Effector memory CD4-positive, alpha-beta T cell (primary cell): ENCODE measurements around the gene MCF2.

Experiments used
- DNase-seq, 3 donors: peaks; one replicate each; pipeline ENCODE4 v3.0.0-alpha.2; 2020
- H3K27ac ChIP-seq: 2 replicates; pipeline ENCODE4 v1.7.0; 2013; ENCODE audit warnings: mild to moderate bottlenecking, low read length, moderate library complexity; ENCODE audit not compliant: insufficient read depth, poor library complexity, severe bottlenecking
- H3K27me3 ChIP-seq: replicated peaks from 2 replicates; pipeline ENCODE4 v1.7.0; 2013; ENCODE audit warnings: mild to moderate bottlenecking, low read length; ENCODE audit not compliant: insufficient read depth, control insufficient read depth, poor library complexity, severe bottlenecking
- H3K36me3 ChIP-seq: 2 replicates; pipeline ENCODE4 v1.7.0; 2013; ENCODE audit warnings: mild to moderate bottlenecking, low read length, moderate library complexity; ENCODE audit not compliant: control insufficient read depth, insufficient read depth
- H3K4me1 ChIP-seq: 2 replicates; pipeline ENCODE4 v1.7.0; 2013; ENCODE audit warnings: low read length, mild to moderate bottlenecking; ENCODE audit not compliant: control insufficient read depth, insufficient read depth, poor library complexity, severe bottlenecking
- H3K4me3 ChIP-seq: 2 replicates; pipeline ENCODE4 v1.7.0; 2013; ENCODE audit warnings: low read length, low read depth, mild to moderate bottlenecking; ENCODE audit not compliant: insufficient read depth, poor library complexity, severe bottlenecking
- H3K9me3 ChIP-seq: 2 replicates; pipeline ENCODE4 v1.7.0; 2013; ENCODE audit warnings: mild to moderate bottlenecking, low read length, moderate library complexity; ENCODE audit not compliant: control insufficient read depth
- total RNA-seq, 3 donors: gene quantifications; one replicate each; lab custom pipeline; 2026; lab: John Stamatoyannopoulos, UW

MCF2 gene
- total RNA-seq = 0.86 to 2.5 (median 1.6) reads per million in 3 donors

DNA sequence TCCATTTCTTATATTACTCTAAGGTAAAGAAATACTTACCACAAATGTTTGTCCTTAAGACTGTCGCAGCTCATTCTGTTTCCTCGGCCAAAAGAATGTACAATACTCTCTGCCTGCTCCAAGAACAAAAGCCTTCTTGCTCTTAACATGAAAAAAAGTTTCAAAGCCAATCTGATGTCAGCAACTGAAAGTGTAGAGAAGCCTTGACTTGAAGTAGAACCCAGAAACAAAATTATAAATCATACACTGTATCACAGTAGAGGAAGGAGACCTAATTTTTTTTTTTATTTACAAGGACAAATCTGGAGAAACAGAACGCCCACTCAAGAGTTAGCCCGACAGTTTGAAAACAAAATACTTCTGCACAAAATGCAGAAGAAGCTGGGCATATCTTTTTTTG, at the start of gene MCF2:
Gene MCF2, minus strand, starts transcription at position 101 of the 400 bp plus-strand sequence. CDS start 56,423 bp downstream, outside the sequence.
- no peak for DNase-seq
- no peaks in the 10 kb centered on the region for H3K36me3 ChIP-seq
- no peak within 1 kb of the TSS for H3K4me3 ChIP-seq

DNA sequence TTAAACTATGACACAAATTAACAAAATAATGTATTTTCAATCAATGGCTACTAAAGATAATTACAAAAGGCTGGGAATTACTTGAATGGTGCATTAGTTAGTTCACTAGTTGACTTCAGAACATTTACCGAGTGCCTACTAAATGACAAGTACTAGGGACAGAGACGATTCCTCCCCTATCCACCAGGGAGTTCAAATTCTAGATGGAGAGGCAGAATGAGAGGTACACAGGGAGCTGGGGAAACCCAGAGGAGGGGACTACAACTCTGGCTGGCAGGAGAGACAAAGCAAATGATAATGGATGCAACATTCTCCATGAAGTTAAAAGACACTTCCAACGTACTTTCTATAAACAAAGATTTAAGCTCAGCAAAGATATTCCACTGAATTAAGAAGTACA, 43.1 kb upstream of the MCF2 start:
- H3K27ac ChIP-seq = no peak overlapping the region
- H3K36me3 ChIP-seq = peaks cover 11% of the 10 kb centered on the region
- no peak for DNase-seq
- H3K4me3 ChIP-seq = no peak overlapping the region
- H3K27me3 ChIP-seq = no peaks in the 10 kb centered on the region
- H3K9me3 ChIP-seq = no peaks in the 10 kb centered on the region
- no peaks in the 10 kb centered on the region for H3K4me1 ChIP-seq

More for the DNA sequence above, at the start of gene MCF2:
- Histone ChIP-seq H3K27ac (no peak within 1 kb of the TSS), H3K27me3 (no peaks in the 10 kb centered on the region), H3K4me1 (no peaks in the 10 kb centered on the region), H3K9me3 (no peaks in the 10 kb centered on the region)

DNA sequence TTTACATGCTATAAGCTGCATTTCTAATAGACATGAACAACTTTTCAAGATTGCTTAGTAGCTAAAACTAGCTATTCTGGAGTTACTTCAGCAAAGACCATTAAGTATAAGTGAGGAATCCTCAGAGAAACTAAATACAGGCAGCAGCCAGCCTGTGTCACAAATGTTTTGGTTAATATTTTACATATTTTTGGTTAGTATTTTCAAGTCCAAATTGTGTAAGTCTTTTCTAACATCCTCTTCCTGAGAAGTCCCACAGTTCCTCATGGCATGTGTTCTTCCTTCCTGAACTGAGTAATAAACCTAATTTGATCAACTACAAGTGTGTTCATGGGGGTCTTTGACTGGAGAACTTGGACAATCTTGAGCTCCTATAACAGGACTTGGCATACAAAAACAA, 42.4 kb upstream of the MCF2 start:
- Histone ChIP-seq H3K4me1 (no peaks in the 10 kb centered on the region), H3K27ac (no peak overlapping the region), H3K4me3 (no peak overlapping the region), H3K9me3 (no peaks in the 10 kb centered on the region), H3K36me3 (peaks cover 11% of the 10 kb centered on the region), H3K27me3 (no peaks in the 10 kb centered on the region)
- DNase-seq = no peak

- H3K4me1 ChIP-seq = no peaks in the 10 kb centered on the region
- no peak overlapping the region for H3K4me3 ChIP-seq
- H3K27me3 ChIP-seq = no peaks in the 10 kb centered on the region
- no peaks in the 10 kb centered on the region for H3K36me3 ChIP-seq
- DNase-seq = no peak
- H3K9me3 ChIP-seq = no peaks in the 10 kb centered on the region
- H3K27ac ChIP-seq = no peak overlapping the region
These were observed 31.2 kb upstream of the MCF2 start for GRCh38 chrX:139739138-139739537.

- Histone ChIP-seq H3K9me3 (no peaks in the 10 kb centered on the region), H3K4me1 (no peaks in the 10 kb centered on the region), H3K4me3 (no peak overlapping the region), H3K27me3 (no peaks in the 10 kb centered on the region), H3K36me3 (no peaks in the 10 kb centered on the region), H3K27ac (no peak overlapping the region)
- DNase-seq = no peak
These were observed 30.6 kb upstream of the MCF2 start for GRCh38 chrX:139738581-139738980.

DNA sequence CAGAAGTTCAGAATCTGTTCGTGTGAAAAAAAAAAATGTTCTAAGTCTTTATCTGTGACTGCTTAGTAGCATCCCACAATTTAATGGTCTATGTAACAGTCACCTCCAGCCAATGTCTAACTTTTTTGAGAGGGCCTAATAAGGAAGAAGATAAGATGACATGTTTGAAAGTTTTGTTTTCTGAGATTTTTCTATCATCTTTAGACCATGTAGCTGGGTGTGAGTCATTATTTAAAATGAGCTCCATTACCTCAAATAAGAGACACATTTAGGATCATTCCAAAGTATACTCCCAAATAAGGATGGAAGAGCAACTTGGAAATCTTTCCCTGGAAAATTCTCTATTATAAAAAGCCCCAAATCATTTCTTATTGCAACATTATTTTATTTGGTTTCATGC, 28.2 kb upstream of the MCF2 start:
- DNase-seq = no peak
- Histone ChIP-seq H3K4me3 (no peak overlapping the region), H3K9me3 (no peaks in the 10 kb centered on the region), H3K27me3 (no peaks in the 10 kb centered on the region), H3K4me1 (no peaks in the 10 kb centered on the region), H3K27ac (no peak overlapping the region), H3K36me3 (no peaks in the 10 kb centered on the region)

- Histone ChIP-seq H3K36me3 (no peaks in the 10 kb centered on the region), H3K4me3 (no peak overlapping the region), H3K9me3 (no peaks in the 10 kb centered on the region), H3K27ac (no peak overlapping the region), H3K4me1 (no peaks in the 10 kb centered on the region), H3K27me3 (no peaks in the 10 kb centered on the region)
- DNase-seq = no peak
These were observed 27.0 kb upstream of the MCF2 start for GRCh38 chrX:139734996-139735395.

DNA sequence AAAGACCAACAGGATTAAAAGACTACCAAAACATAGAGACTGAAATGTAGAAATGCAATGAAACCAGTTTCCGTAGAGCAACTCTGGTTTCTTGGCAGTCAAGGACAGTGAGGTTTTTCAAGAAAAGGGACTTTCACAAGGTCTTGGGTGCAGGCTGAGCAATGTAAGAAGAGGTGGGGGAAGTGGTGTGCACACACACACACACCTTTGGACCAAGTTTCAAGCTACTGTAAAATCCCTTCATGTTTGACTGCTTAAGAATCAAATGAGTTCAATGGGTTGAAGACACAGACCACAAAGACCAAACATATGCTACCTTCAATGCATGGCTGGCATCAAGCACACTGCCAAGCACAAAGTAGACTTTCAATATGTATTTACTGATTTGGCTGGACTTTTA, 17.8 kb upstream of the MCF2 start:
- H3K9me3 ChIP-seq = no peaks in the 10 kb centered on the region
- H3K27ac ChIP-seq = no peak overlapping the region
- no peaks in the 10 kb centered on the region for H3K36me3 ChIP-seq
- no peaks in the 10 kb centered on the region for H3K27me3 ChIP-seq
- H3K4me1 ChIP-seq = no peaks in the 10 kb centered on the region
- H3K4me3 ChIP-seq = no peak overlapping the region
- DNase-seq = no peak

DNA sequence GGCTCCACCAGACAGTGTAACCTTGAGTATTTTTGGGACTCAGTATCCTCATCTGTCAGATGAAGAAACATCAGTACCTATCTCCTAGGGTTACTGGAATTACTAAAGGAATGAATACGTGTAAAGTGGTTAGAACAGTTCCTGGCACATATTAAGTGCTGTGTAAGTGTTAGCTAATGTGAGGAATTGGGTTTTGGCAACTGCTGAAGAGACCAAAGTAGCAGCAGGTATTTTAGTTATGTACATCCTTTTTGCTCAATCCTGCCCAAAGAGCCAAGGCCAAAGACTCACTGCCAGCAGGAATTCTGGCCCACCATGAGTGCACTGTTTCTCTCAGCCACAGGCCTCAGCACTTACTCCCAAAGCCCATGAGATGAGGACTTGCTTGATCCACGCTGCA, 16.7 kb upstream of the MCF2 start:
- H3K4me1 ChIP-seq = no peaks in the 10 kb centered on the region
- H3K4me3 ChIP-seq = no peak overlapping the region
- no peaks in the 10 kb centered on the region for H3K9me3 ChIP-seq
- DNase-seq = no peak
- no peaks in the 10 kb centered on the region for H3K36me3 ChIP-seq
- no peak overlapping the region for H3K27ac ChIP-seq
- H3K27me3 ChIP-seq = no peaks in the 10 kb centered on the region

GRCh38 chrX:139720979-139721378, 13.0 kb upstream of the MCF2 start:
- Histone ChIP-seq H3K4me3 (no peak overlapping the region), H3K27me3 (no peaks in the 10 kb centered on the region), H3K9me3 (no peaks in the 10 kb centered on the region), H3K36me3 (no peaks in the 10 kb centered on the region), H3K4me1 (no peaks in the 10 kb centered on the region), H3K27ac (no peak overlapping the region)
- DNase-seq = no peak

DNA sequence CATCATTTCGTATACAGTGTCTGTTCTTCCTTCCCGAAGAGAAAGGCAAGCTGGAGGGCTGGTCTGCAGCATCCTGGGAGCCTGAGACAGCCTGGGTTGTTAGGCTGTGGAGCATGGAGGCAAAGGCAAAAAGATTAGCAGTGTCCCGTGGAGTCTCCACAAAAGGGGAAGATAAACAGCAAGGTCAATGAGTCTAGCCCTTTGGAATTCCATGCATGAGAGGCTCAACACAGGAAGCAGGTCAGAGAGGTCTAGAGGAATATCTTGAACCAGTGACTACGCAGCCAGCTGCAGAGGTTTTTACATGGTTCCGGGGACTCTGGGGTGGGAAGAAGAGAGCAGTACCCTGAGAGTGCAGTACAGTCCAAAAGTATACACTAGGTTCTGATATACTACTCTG, 12.2 kb upstream of the MCF2 start:
- H3K27ac ChIP-seq = no peak overlapping the region
- H3K4me3 ChIP-seq = no peak overlapping the region
- no peaks in the 10 kb centered on the region for H3K9me3 ChIP-seq
- no peaks in the 10 kb centered on the region for H3K27me3 ChIP-seq
- DNase-seq = no peak
- no peaks in the 10 kb centered on the region for H3K36me3 ChIP-seq
- no peaks in the 10 kb centered on the region for H3K4me1 ChIP-seq
